ENCODE results near the gene HES4.

DNA sequence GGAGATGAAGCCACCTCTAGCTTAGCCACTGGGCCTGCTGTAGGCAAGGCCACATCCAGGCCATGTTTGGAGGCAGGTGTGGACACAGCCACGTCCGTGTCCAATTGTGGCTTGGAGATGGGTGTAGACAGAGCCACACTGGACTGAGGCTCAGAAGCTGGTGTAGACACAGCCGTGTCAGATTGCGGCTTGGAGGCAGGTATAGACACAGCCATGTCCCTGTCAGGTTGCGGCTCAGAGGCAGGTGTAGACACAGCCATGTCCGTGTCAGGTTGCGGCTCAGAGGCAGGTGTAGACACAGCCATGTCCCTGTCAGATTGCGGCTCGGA is 20.2 kb downstream of the HES4 start:
- no peak for TF ChIP-seq POLR2A (IDR thresholded peaks at IDR 0.05; ENCODE audit: low read depth, low read length)
- no peak for TF ChIP-seq POLR2AphosphoS5 (IDR thresholded peaks at IDR 0.05; ENCODE audit: low read depth, low read length)
- no peak for TF ChIP-seq TAF1 (IDR thresholded peaks at IDR 0.05; ENCODE audit: low read depth, low read length)
- TF ChIP-seq SPI1 (IDR thresholded peaks at IDR 0.05; ENCODE audit: low read depth, low read length), result no peak
- no peak for TF ChIP-seq POU2F2 (IDR thresholded peaks at IDR 0.05; ENCODE audit: low read depth, low read length)
